Measurements from ENCODE around the gene KLF13. TPM values are rescaled to one million over a fixed set of nuclear protein-coding genes. Genes with fewer than 3 reads are reported as not detected.

Gene KLF13
- total RNA-seq, 3 donors from 2014 or later (not counting 1 experiment from before 2014, with no cell fraction given): 277 to 328 (median 300) TPM

- no peaks in the 10 kb centered on the region for H3K9me3 ChIP-seq (ENCODE audit: control insufficient read depth, insufficient read depth, low read length)
- peaks cover 98% of the 10 kb centered on the region for H3K4me1 ChIP-seq (ENCODE audit: control insufficient read depth, insufficient read depth, low read length)
- TF ChIP-seq CTCF (IDR thresholded peaks at IDR 0.05): no peak
- Mint-ChIP-seq H3K27me3 (ENCODE audit: low read depth in 2 of 2) (no peaks in the 10 kb centered on the region), H3K36me3 (peaks cover 13% of the 10 kb centered on the region), H3K27ac (peak overlapping the region; percentile 88 to 96), H3K4me1 (peaks cover 84 to 98% of the 10 kb centered on the region in 2 donors), H3K9me3 (peaks cover 0 to 3% of the 10 kb centered on the region in 2 donors), H3K4me3 (peak overlapping the region; percentile 88)
- intact Hi-C loops (cut with micrococcal nuclease): loop anchor here (1.0 to 10.0 kb wide), 4 partner anchors 22 to 372 kb away; partner anchors contain the start of gene MTMR10
- WGBS (ENCODE audit: insufficient coverage): 76% methylated on average over 11 of the region's 11 CpGs
- peaks cover under 1% of the 10 kb centered on the region for H3K36me3 ChIP-seq (ENCODE audit: control insufficient read depth, insufficient read depth, low read length)
- DNase-seq (no peak), ATAC-seq (no peak)
- peak overlapping the region; percentile 87 for H3K27ac ChIP-seq (ENCODE audit: low read length)
- no peaks in the 10 kb centered on the region for H3K27me3 ChIP-seq (ENCODE audit: control insufficient read depth, insufficient read depth, low read length)
- no peak overlapping the region for H3K4me3 ChIP-seq (ENCODE audit: low read length)
These were observed 40.5 kb downstream of the KLF13 start for GRCh38 chr15:31367021-31367729.

- TF ChIP-seq CTCF (IDR thresholded peaks at IDR 0.05): no peak
- peaks cover 7% of the 10 kb centered on the region for H3K36me3 ChIP-seq (ENCODE audit: control insufficient read depth, insufficient read depth, low read length)
- WGBS (ENCODE audit: insufficient coverage): 26% methylated on average over 13 of the region's 13 CpGs
- H3K4me3 ChIP-seq (ENCODE audit: low read length): no peak overlapping the region
- peaks cover 0 to 3% of the 10 kb centered on the region in 2 donors for H3K9me3 Mint-ChIP-seq
- peaks cover 13% of the 10 kb centered on the region for H3K36me3 Mint-ChIP-seq
- H3K27me3 Mint-ChIP-seq (ENCODE audit: low read depth in 2 of 2): no peaks in the 10 kb centered on the region
- peak overlapping the region; percentile 87 for H3K27ac ChIP-seq (ENCODE audit: low read length)
- H3K4me3 Mint-ChIP-seq: peak overlapping the region; percentile 88
- H3K4me1 Mint-ChIP-seq: peaks cover 78 to 98% of the 10 kb centered on the region in 2 donors
- no peaks in the 10 kb centered on the region for H3K9me3 ChIP-seq (ENCODE audit: control insufficient read depth, insufficient read depth, low read length)
- DNase-seq (peak in 1 of 2 donors; percentile 61), ATAC-seq (peak; percentile 44 to 56 (median 54))
- H3K27me3 ChIP-seq (ENCODE audit: control insufficient read depth, insufficient read depth, low read length): no peaks in the 10 kb centered on the region
- peak overlapping the region; percentile 88 to 96 for H3K27ac Mint-ChIP-seq
- peaks cover 98% of the 10 kb centered on the region for H3K4me1 ChIP-seq (ENCODE audit: control insufficient read depth, insufficient read depth, low read length)
- intact Hi-C loops (cut with micrococcal nuclease): loop anchor here (1.0 to 10.0 kb wide), 4 partner anchors 21 to 373 kb away; partner anchors contain the start of gene MTMR10
These were observed 41.2 kb downstream of the KLF13 start for GRCh38 chr15:31367730-31368344.

GRCh38 chr15:31369727-31370126, 43.1 kb downstream of the KLF13 start:
- Histone ChIP-seq H3K4me1 (ENCODE audit: control insufficient read depth, insufficient read depth, low read length) (peaks cover 96% of the 10 kb centered on the region), H3K27ac (ENCODE audit: low read length) (peak overlapping the region; percentile 87), H3K9me3 (ENCODE audit: control insufficient read depth, insufficient read depth, low read length) (no peaks in the 10 kb centered on the region), H3K27me3 (ENCODE audit: control insufficient read depth, insufficient read depth, low read length) (no peaks in the 10 kb centered on the region), H3K36me3 (ENCODE audit: control insufficient read depth, insufficient read depth, low read length) (peaks cover 22% of the 10 kb centered on the region), H3K4me3 (ENCODE audit: low read length) (no peak overlapping the region)
- Mint-ChIP-seq H3K4me3 (peak overlapping the region; percentile 88), H3K36me3 (peaks cover 13% of the 10 kb centered on the region), H3K27me3 (ENCODE audit: low read depth in 2 of 2) (no peaks in the 10 kb centered on the region), H3K9me3 (peaks cover 0 to 3% of the 10 kb centered on the region in 2 donors), H3K27ac (peak overlapping the region; percentile 88 to 96), H3K4me1 (peaks cover 65 to 95% of the 10 kb centered on the region in 2 donors)
- DNase-seq: peak in 1 of 2 donors; percentile 40
- no peak for ATAC-seq
- intact Hi-C loops (cut with micrococcal nuclease): loop anchor here (10.0 kb wide), 2 partner anchors 155 to 375 kb away; partner anchors contain the start of gene MTMR10
- TF ChIP-seq CTCF (IDR thresholded peaks at IDR 0.05): no peak
- WGBS (ENCODE audit: insufficient coverage): 60% methylated on average over 1 of the region's 1 CpG

Data from natural killer cell (primary cell).